Fibroblast of the aortic adventitia (primary cell): ENCODE results near the gene IFT81. TPM values are rescaled to one million over a fixed set of nuclear protein-coding genes. Genes with fewer than 3 reads are reported as not detected.
"Not testable (repeated sequence)": the region's sequence is repeated elsewhere in the genome, so short reads cannot be mapped to it uniquely, and the experiment has no call there.

ENCODE experiments used
- DNase-seq: peaks from one replicate; pipeline ENCODE4 v3.0.0-alpha.2; 2010; ENCODE audit warnings: low read depth
- H3K4me3 ChIP-seq: 2 replicates; pipeline ENCODE4 v1.5.1; 2011; ENCODE audit warnings: low read depth, mild to moderate bottlenecking, control low read depth, low read length, moderate library complexity
- CTCF ChIP-seq: IDR thresholded peaks from 2 replicates; pipeline ENCODE4 v1.5.1; 2011; ENCODE audit warnings: mild to moderate bottlenecking, low read length, control low read depth, inconsistent platforms; ENCODE audit not compliant: insufficient read depth
- total RNA-seq: library from RNA; depleted of rRNA; stranded (reverse); fragments of >200 nt; gene quantifications from 2 replicates; pipeline ENCODE4 v1.2.3, GENCODE V29; 2012; ENCODE audit warnings: low replicate concordance

IFT81 gene
- total RNA-seq = 20.4 and 30.8 TPM in 2 replicates

- no peak for TF ChIP-seq CTCF
- peak within 1 kb of the TSS; percentile 95 for H3K4me3 ChIP-seq
- DNase-seq = peak; percentile 93
Observed at GRCh38 chr12:110124269-110124995, at the start of gene IFT81. Gene IFT81, plus strand, starts transcription at chr12:110124357. Its CDS starts 3,024 bp downstream, at chr12:110127381.

GRCh38 chr12:110075880-110076279 is 48.3 kb upstream of the IFT81 start:
- H3K4me3 ChIP-seq = no peak overlapping the region
- TF ChIP-seq CTCF = no peak
- no peak for DNase-seq

- no peak overlapping the region for H3K4me3 ChIP-seq
- DNase-seq = no peak
- no peak for TF ChIP-seq CTCF
Observed at GRCh38 chr12:110077800-110078199, 46.4 kb upstream of the IFT81 start.

- no peak for TF ChIP-seq CTCF
- DNase-seq = peak; percentile 54
- H3K4me3 ChIP-seq = no peak overlapping the region
Observed at GRCh38 chr12:110079477-110080400, 44.4 kb upstream of the IFT81 start.

- no peak for DNase-seq
- no peak for TF ChIP-seq CTCF
- no peak overlapping the region for H3K4me3 ChIP-seq
Observed at GRCh38 chr12:110080410-110080809, 43.7 kb upstream of the IFT81 start.

- no peak overlapping the region for H3K4me3 ChIP-seq
- no peak for DNase-seq
- no peak for TF ChIP-seq CTCF
Observed at GRCh38 chr12:110084314-110085015, 39.7 kb upstream of the IFT81 start.

- not testable (repeated sequence) for H3K4me3 ChIP-seq, DNase-seq
Observed at GRCh38 chr12:110088216-110088615, 35.9 kb upstream of the IFT81 start.
